HS-5 (cell line): ENCODE data around the gene MYOF.
"Not testable (repeated sequence)": the region's sequence is repeated elsewhere in the genome, so short reads cannot be mapped to it uniquely, and the experiment has no call there.

Experiments
- DNase-seq: peaks from one replicate; pipeline ENCODE4 v3.0.0-alpha.2; 2012; ENCODE audit warnings: low read depth

Gene MYOF

GRCh38 chr10:93457511-93457910 is 24.6 kb downstream of the MYOF start:
- DNase-seq, result no peak

GRCh38 chr10:93456480-93456879 is 25.7 kb downstream of the MYOF start:
- no peak for DNase-seq

- DNase-seq, result no peak
These were observed 27.4 kb downstream of the MYOF start for GRCh38 chr10:93454736-93455135.

GRCh38 chr10:93454146-93454545 is 28.0 kb downstream of the MYOF start:
- no peak for DNase-seq

- DNase-seq, result no peak
These were observed 30.0 kb downstream of the MYOF start for GRCh38 chr10:93452143-93452542.

- no peak for DNase-seq
These were observed 30.7 kb downstream of the MYOF start for GRCh38 chr10:93451244-93451947.

GRCh38 chr10:93447970-93448369 is 34.2 kb downstream of the MYOF start:
- DNase-seq, result no peak

- DNase-seq, result no peak
These were observed 35.1 kb downstream of the MYOF start for GRCh38 chr10:93447019-93447418.

GRCh38 chr10:93445978-93446720 is 36.0 kb downstream of the MYOF start:
- no peak for DNase-seq

GRCh38 chr10:93445097-93445960 is 36.8 kb downstream of the MYOF start:
- no peak for DNase-seq

- DNase-seq, result no peak
These were observed 38.7 kb downstream of the MYOF start for GRCh38 chr10:93443481-93443880.

GRCh38 chr10:93442721-93443120 is 39.4 kb downstream of the MYOF start:
- DNase-seq, result not testable (repeated sequence)

- no peak for DNase-seq
These were observed 41.5 kb downstream of the MYOF start for GRCh38 chr10:93440591-93441091.

GRCh38 chr10:93438613-93439253 is 43.4 kb downstream of the MYOF start:
- DNase-seq, result no peak

GRCh38 chr10:93437946-93438612 is 44.1 kb downstream of the MYOF start:
- DNase-seq, result no peak

- peak; percentile 94 for DNase-seq
These were observed 44.8 kb downstream of the MYOF start for GRCh38 chr10:93437086-93437945.

GRCh38 chr10:93436591-93437085 is 45.5 kb downstream of the MYOF start:
- DNase-seq, result peak; percentile 84

GRCh38 chr10:93435621-93436397 is 46.3 kb downstream of the MYOF start:
- no peak for DNase-seq

GRCh38 chr10:93434991-93435491 is 47.1 kb downstream of the MYOF start:
- no peak for DNase-seq
